SU-DHL-6 (cell line): ENCODE data around the gene ERF.

Experiments
- H2AFZ ChIP-seq: fragments of 200-600 bp; sonication (generic); 2 replicates; pipeline ENCODE4 v1.6.1; 2014; ENCODE audit warnings: low read depth, mild to moderate bottlenecking, moderate library complexity, mixed read lengths, antibody characterized with exemption, low read length; ENCODE audit not compliant: severe bottlenecking
- H3F3A ChIP-seq: fragments of 200-600 bp; shearing (Covaris generic); 2 replicates; pipeline ENCODE4 v1.6.0; 2016; ENCODE audit warnings: antibody characterized with exemption, mild to moderate bottlenecking; ENCODE audit not compliant: insufficient read depth
- H3K27ac ChIP-seq: fragments of 200-600 bp; sonication (generic); 2 replicates; pipeline ENCODE4 v1.5.1; 2016; ENCODE audit warnings: low read depth, mild to moderate bottlenecking, low read length, moderate library complexity, mixed read lengths
- H3K27me3 ChIP-seq: fragments of 200-600 bp; sonication (generic), shearing (Covaris generic); 2 replicates; pipeline ENCODE4 v1.6.0; 2014; ENCODE audit warnings: mild to moderate bottlenecking, low read length
- H3K36me3 ChIP-seq: fragments of 200-600 bp; sonication (generic); 2 replicates; pipeline ENCODE4 v1.6.1; 2014; ENCODE audit warnings: mild to moderate bottlenecking, low read length, mixed read lengths
- H3K4me2 ChIP-seq: fragments of 300-600, 200-600 bp; shearing (Covaris generic), sonication (generic); 2 replicates; pipeline ENCODE4 v1.6.0; 2014; ENCODE audit warnings: low read length, low read depth, mild to moderate bottlenecking; ENCODE audit not compliant: poor library complexity, severe bottlenecking
- H3K4me3 ChIP-seq: fragments of 200-600 bp; sonication (generic); 2 replicates; pipeline ENCODE4 v1.5.1; 2014; ENCODE audit warnings: antibody characterized with exemption, low read length, mild to moderate bottlenecking, mixed read lengths; ENCODE audit not compliant: insufficient read depth, poor library complexity, severe bottlenecking
- H3K79me2 ChIP-seq: fragments of 200-600 bp; sonication (generic); 2 replicates; pipeline ENCODE4 v1.6.1; 2014; ENCODE audit warnings: mild to moderate bottlenecking, low read length, moderate library complexity; ENCODE audit not compliant: insufficient read depth
- H3K9ac ChIP-seq: fragments of 200-600 bp; sonication (generic); 2 replicates; pipeline ENCODE4 v1.7.0; 2014; ENCODE audit warnings: mild to moderate bottlenecking, low read length
- H3K9me2 ChIP-seq: fragments of 200-600 bp; sonication (generic); replicated peaks from 2 replicates; pipeline ENCODE4 v1.6.1; 2014; ENCODE audit warnings: low read length; ENCODE audit not compliant: insufficient read depth
- H3K9me3 ChIP-seq: fragments of 200-600 bp; sonication (generic); 2 replicates; pipeline ENCODE4 v1.6.1; 2014; ENCODE audit warnings: low read length, mixed read lengths; ENCODE audit not compliant: insufficient read depth
- H4K20me1 ChIP-seq: fragments of 200-600 bp; sonication (generic); 2 replicates; pipeline ENCODE4 v1.6.1; 2014; ENCODE audit warnings: low read depth, mild to moderate bottlenecking, antibody characterized with exemption, low read length, moderate library complexity, mixed read lengths
- EZH2phosphoT487 ChIP-seq: fragments of 200-600 bp; sonication (generic), shearing (Covaris generic); conservative IDR thresholded peaks from 2 replicates; pipeline ENCODE4 v1.6.1; 2018; ENCODE audit warnings: mild to moderate bottlenecking, antibody characterized with exemption, low read length, moderate library complexity, mixed read lengths
- TF ChIP-seq, protein P1 (sequence below): fragments of 200-600 bp; sonication (generic); IDR thresholded peaks from one replicate; pipeline ENCODE4 v1.5.1; 2017; ENCODE audit warnings: antibody characterized with exemption, mild to moderate bottlenecking, low read length, moderate library complexity; ENCODE audit not compliant: insufficient read depth, poor library complexity, severe bottlenecking

Gene ERF

DNA sequence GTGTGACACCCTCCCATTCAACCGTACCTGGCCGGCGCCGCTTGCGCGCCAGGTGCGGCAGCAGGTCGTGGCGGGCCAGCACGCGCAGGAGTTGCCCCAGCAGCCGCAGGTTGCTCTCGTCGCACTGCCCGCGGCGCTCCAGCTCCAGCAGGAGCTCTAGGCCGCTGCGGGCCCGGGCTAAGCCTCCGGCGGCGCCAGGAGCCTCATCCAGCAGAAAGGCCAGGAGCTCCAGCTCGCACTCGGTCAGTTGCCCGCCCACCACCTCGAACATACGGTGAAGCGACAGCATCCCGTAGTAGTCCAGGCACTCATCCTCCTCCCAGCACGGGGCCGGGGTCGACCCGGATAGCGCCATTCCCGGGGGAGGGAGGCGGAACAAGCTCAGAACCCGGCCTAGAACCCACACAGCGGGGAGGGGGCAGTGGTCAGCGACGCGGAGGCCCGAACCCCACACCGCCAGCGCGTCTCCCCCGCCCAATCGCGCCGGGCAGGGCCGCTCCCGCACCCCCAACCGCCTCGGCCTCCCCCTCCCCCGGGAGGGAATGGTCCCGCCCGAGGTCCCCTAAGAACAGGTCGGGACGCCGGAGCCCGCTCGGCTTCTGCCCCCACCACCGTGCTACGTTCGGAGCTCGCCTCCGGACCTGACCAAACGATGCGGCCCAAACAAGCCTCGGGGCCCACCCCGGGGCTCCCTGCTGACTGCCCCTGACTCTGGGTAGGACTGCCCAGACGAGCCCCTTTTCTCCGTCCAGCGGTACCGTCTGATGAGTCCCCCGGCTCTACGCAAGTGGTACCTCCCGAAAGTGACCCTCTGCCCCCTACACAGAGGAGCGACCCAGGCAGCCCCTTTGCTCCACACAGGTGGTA, 38.0 kb downstream of the ERF start:
- peak overlapping the region; percentile 83 for H3K9ac ChIP-seq
- no peaks in the 10 kb centered on the region for H3K9me3 ChIP-seq
- peak overlapping the region; percentile 68 for H3K4me2 ChIP-seq
- H2AFZ ChIP-seq = peak overlapping the region; percentile 66
- no peaks in the 10 kb centered on the region for H3K27me3 ChIP-seq
- H3F3A ChIP-seq = no peaks in the 10 kb centered on the region
- TF ChIP-seq, protein P1, sequence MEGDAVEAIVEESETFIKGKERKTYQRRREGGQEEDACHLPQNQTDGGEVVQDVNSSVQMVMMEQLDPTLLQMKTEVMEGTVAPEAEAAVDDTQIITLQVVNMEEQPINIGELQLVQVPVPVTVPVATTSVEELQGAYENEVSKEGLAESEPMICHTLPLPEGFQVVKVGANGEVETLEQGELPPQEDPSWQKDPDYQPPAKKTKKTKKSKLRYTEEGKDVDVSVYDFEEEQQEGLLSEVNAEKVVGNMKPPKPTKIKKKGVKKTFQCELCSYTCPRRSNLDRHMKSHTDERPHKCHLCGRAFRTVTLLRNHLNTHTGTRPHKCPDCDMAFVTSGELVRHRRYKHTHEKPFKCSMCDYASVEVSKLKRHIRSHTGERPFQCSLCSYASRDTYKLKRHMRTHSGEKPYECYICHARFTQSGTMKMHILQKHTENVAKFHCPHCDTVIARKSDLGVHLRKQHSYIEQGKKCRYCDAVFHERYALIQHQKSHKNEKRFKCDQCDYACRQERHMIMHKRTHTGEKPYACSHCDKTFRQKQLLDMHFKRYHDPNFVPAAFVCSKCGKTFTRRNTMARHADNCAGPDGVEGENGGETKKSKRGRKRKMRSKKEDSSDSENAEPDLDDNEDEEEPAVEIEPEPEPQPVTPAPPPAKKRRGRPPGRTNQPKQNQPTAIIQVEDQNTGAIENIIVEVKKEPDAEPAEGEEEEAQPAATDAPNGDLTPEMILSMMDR = no peak
- no peak for TF ChIP-seq EZH2phosphoT487
- no peaks in the 10 kb centered on the region for H4K20me1 ChIP-seq
- H3K9me2 ChIP-seq = no peaks in the 10 kb centered on the region
- H3K27ac ChIP-seq = peak overlapping the region; percentile 49
- peak overlapping the region; percentile 92 for H3K4me3 ChIP-seq
- no peaks in the 10 kb centered on the region for H3K36me3 ChIP-seq
- peaks cover 45% of the 10 kb centered on the region for H3K79me2 ChIP-seq

DNA sequence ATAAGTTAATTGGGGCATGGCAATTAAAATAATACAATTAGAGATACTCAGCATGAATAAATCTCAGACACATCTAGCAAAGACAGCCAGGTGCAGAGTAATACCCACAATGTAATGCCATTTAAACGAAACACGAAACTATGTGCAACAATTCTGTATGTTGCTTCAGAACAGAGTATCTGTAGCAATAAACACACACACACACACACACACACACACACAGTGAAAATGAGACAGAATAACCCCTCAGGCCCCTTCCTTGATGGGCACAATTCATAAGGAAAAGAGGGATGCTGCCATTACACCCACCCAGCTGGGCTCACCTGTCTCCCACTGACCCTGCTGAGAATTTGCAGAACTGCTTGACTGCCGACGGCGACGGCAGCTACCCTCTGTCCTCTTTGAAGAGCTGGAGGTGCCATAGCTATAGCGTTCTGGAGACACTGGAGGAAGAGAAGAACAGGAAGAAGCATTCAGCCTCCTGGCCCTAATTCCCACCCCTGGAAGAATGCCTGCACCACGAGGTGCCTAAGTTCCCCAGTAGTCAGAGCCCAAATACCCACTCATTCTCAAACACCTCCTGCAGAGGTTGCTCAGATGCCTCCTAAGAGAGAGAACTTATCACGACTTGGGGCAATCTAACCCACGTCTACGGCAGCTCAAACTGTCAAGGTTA, 40.0 kb downstream of the ERF start:
- Histone ChIP-seq H4K20me1 (no peaks in the 10 kb centered on the region), H3K9ac (no peak overlapping the region), H3K27ac (no peak overlapping the region), H3F3A (no peaks in the 10 kb centered on the region), H3K9me2 (no peaks in the 10 kb centered on the region), H2AFZ (no peak overlapping the region), H3K27me3 (no peaks in the 10 kb centered on the region), H3K9me3 (no peaks in the 10 kb centered on the region), H3K4me2 (no peak overlapping the region), H3K79me2 (peaks cover 28% of the 10 kb centered on the region), H3K4me3 (no peak overlapping the region), H3K36me3 (no peaks in the 10 kb centered on the region)
- no peak for TF ChIP-seq EZH2phosphoT487
- TF ChIP-seq, protein P1 = no peak

DNA sequence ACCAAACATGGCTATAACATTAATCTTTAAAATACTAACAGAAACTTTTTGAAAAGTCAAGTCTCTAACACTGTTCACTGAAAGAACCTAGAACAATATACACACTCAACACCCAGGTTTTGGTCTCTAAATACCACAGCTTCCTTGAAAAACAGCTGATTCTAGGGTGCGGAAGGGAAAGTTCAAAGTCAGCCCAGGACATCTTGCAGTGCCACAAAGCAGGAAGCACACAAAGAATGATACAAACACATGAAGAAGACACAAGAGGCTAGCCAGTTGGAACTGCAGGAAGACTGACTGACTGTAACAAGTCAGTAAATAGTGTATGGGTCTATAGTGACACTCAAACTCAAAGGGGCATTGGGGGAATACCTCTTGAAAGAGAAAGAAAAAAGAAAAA, 42.0 kb downstream of the ERF start:
- Histone ChIP-seq H3K79me2 (peaks cover 28% of the 10 kb centered on the region), H3K27me3 (no peaks in the 10 kb centered on the region), H2AFZ (no peak overlapping the region), H3K9me3 (no peaks in the 10 kb centered on the region), H3K27ac (no peak overlapping the region), H3F3A (no peaks in the 10 kb centered on the region), H3K9ac (no peak overlapping the region), H3K36me3 (no peaks in the 10 kb centered on the region), H3K9me2 (no peaks in the 10 kb centered on the region), H3K4me2 (no peak overlapping the region), H4K20me1 (no peaks in the 10 kb centered on the region), H3K4me3 (no peak overlapping the region)
- TF ChIP-seq, protein P1 = no peak
- no peak for TF ChIP-seq EZH2phosphoT487
